Ramos (cell line): ENCODE measurements around the gene UPF1.

Source experiments
- in situ Hi-C: fragments of 300-500 bp; cut with MboI; formaldehyde crosslinking; loops from one replicate; pipeline ENCODE4 v1.14.3; 2022; ENCODE audit warnings: low sequenced_read_pairs; ENCODE audit not compliant: unreplicated experiment

The UPF1 gene

GRCh38 chr19:18831524-18832305 lies at the start of gene UPF1:
Gene UPF1, plus strand, starts transcription at chr19:18831959. Its CDS starts 251 bp downstream, at chr19:18832210.
- in situ Hi-C loops = no loop called here

GRCh38 chr19:18782559-18783225 lies 49.1 kb upstream of the UPF1 start:
- in situ Hi-C loops = no loop called here

- in situ Hi-C loops = no loop called here
Observed at GRCh38 chr19:18783958-18784785, 47.6 kb upstream of the UPF1 start.

- in situ Hi-C loops = no loop called here
Observed at GRCh38 chr19:18784786-18785120, 47.0 kb upstream of the UPF1 start.

GRCh38 chr19:18785179-18786124 lies 46.3 kb upstream of the UPF1 start:
- in situ Hi-C loops = no loop called here

GRCh38 chr19:18788529-18789421 lies 43.0 kb upstream of the UPF1 start:
- in situ Hi-C loops = no loop called here

- in situ Hi-C loops = no loop called here
Observed at GRCh38 chr19:18789422-18789869, 42.3 kb upstream of the UPF1 start.

- in situ Hi-C loops = no loop called here
Observed at GRCh38 chr19:18789883-18790565, 41.7 kb upstream of the UPF1 start.

GRCh38 chr19:18790566-18791314 lies 41.0 kb upstream of the UPF1 start, which contains the start of gene COMP:
Gene COMP, minus strand, starts transcription at chr19:18791305. Its CDS starts 36 bp downstream, at chr19:18791269.
- in situ Hi-C loops = no loop called here

GRCh38 chr19:18791315-18791678 lies 40.5 kb upstream of the UPF1 start:
- in situ Hi-C loops = no loop called here

- in situ Hi-C loops = no loop called here
Observed at GRCh38 chr19:18792661-18793060, 39.1 kb upstream of the UPF1 start.

- in situ Hi-C loops = no loop called here
Observed at GRCh38 chr19:18793144-18794028, 38.4 kb upstream of the UPF1 start.

- in situ Hi-C loops = no loop called here
Observed at GRCh38 chr19:18794029-18794313, 37.8 kb upstream of the UPF1 start.

GRCh38 chr19:18794692-18795091 lies 37.1 kb upstream of the UPF1 start:
- in situ Hi-C loops = no loop called here

GRCh38 chr19:18795540-18795939 lies 36.2 kb upstream of the UPF1 start:
- in situ Hi-C loops = no loop called here

- in situ Hi-C loops = no loop called here
Observed at GRCh38 chr19:18796239-18796638, 35.5 kb upstream of the UPF1 start.
